Measurements from ENCODE around the gene MATCAP1.

Gene MATCAP1

GRCh38 chr16:67197704-67198103 lies 13.9 kb upstream of the MATCAP1 start:
- H3K36me3 ChIP-seq (ENCODE audit: control insufficient read depth in 2 of 2, insufficient read depth in 2 of 2, low read length in 2 of 2) = peaks cover 40 to 43% of the 10 kb centered on the region in 2 donors
- peaks cover 26% of the 10 kb centered on the region for H3K4me1 ChIP-seq (ENCODE audit: control insufficient read depth, insufficient read depth, low read length)
- H3K4me3 ChIP-seq (ENCODE audit: low read length in 2 of 2) = no peak overlapping the region
- no peaks in the 10 kb centered on the region for H3K9me3 ChIP-seq (ENCODE audit: control insufficient read depth in 2 of 2, low read length in 2 of 2)
- H3K27me3 ChIP-seq (ENCODE audit: control insufficient read depth in 1 of 2, insufficient read depth in 2 of 2, low read length in 2 of 2) = no peaks in the 10 kb centered on the region
- no peak overlapping the region for H3K9ac ChIP-seq (ENCODE audit: low read length in 2 of 2)
- H3K27ac ChIP-seq (ENCODE audit: low read length) = no peak overlapping the region

- no peaks in the 10 kb centered on the region for H3K9me3 ChIP-seq (ENCODE audit: control insufficient read depth in 2 of 2, low read length in 2 of 2)
- H3K27me3 ChIP-seq (ENCODE audit: control insufficient read depth in 1 of 2, insufficient read depth in 2 of 2, low read length in 2 of 2) = no peaks in the 10 kb centered on the region
- no peak overlapping the region for H3K9ac ChIP-seq (ENCODE audit: low read length in 2 of 2)
- no peak overlapping the region for H3K27ac ChIP-seq (ENCODE audit: low read length)
- peaks cover 40 to 41% of the 10 kb centered on the region in 2 donors for H3K36me3 ChIP-seq (ENCODE audit: control insufficient read depth in 2 of 2, insufficient read depth in 2 of 2, low read length in 2 of 2)
- H3K4me1 ChIP-seq (ENCODE audit: control insufficient read depth, insufficient read depth, low read length) = peaks cover 32% of the 10 kb centered on the region
- no peak overlapping the region for H3K4me3 ChIP-seq (ENCODE audit: low read length in 2 of 2)
These were observed 13.1 kb upstream of the MATCAP1 start for GRCh38 chr16:67196881-67197280.

- Histone ChIP-seq H3K36me3 (ENCODE audit: control insufficient read depth in 2 of 2, insufficient read depth in 2 of 2, low read length in 2 of 2) (peaks cover 40 to 41% of the 10 kb centered on the region in 2 donors), H3K9me3 (ENCODE audit: control insufficient read depth in 2 of 2, low read length in 2 of 2) (no peaks in the 10 kb centered on the region), H3K4me1 (ENCODE audit: control insufficient read depth, insufficient read depth, low read length) (peaks cover 36% of the 10 kb centered on the region), H3K9ac (ENCODE audit: low read length in 2 of 2) (no peak overlapping the region), H3K27me3 (ENCODE audit: control insufficient read depth in 1 of 2, insufficient read depth in 2 of 2, low read length in 2 of 2) (no peaks in the 10 kb centered on the region), H3K4me3 (ENCODE audit: low read length in 2 of 2) (no peak overlapping the region), H3K27ac (ENCODE audit: low read length) (no peak overlapping the region)
These were observed 11.9 kb upstream of the MATCAP1 start for GRCh38 chr16:67195676-67196075.

GRCh38 chr16:67194260-67194659 lies 10.5 kb upstream of the MATCAP1 start:
- Histone ChIP-seq H3K4me3 (ENCODE audit: low read length in 2 of 2) (no peak overlapping the region), H3K27ac (ENCODE audit: low read length) (no peak overlapping the region), H3K9me3 (ENCODE audit: control insufficient read depth in 2 of 2, low read length in 2 of 2) (no peaks in the 10 kb centered on the region), H3K4me1 (ENCODE audit: control insufficient read depth, insufficient read depth, low read length) (peaks cover 36% of the 10 kb centered on the region), H3K36me3 (ENCODE audit: control insufficient read depth in 2 of 2, insufficient read depth in 2 of 2, low read length in 2 of 2) (peaks cover 40 to 41% of the 10 kb centered on the region in 2 donors), H3K9ac (ENCODE audit: low read length in 2 of 2) (peak overlapping the region in 1 of 2 donors; percentile 47), H3K27me3 (ENCODE audit: control insufficient read depth in 1 of 2, insufficient read depth in 2 of 2, low read length in 2 of 2) (no peaks in the 10 kb centered on the region)

- peak overlapping the region; percentile 97 to 100 for H3K4me3 ChIP-seq (ENCODE audit: low read length in 2 of 2)
- H3K27me3 ChIP-seq (ENCODE audit: control insufficient read depth in 1 of 2, insufficient read depth in 2 of 2, low read length in 2 of 2) = no peaks in the 10 kb centered on the region
- peaks cover 33% of the 10 kb centered on the region for H3K4me1 ChIP-seq (ENCODE audit: control insufficient read depth, insufficient read depth, low read length)
- H3K27ac ChIP-seq (ENCODE audit: low read length) = no peak overlapping the region
- no peaks in the 10 kb centered on the region for H3K9me3 ChIP-seq (ENCODE audit: control insufficient read depth in 2 of 2, low read length in 2 of 2)
- H3K36me3 ChIP-seq (ENCODE audit: control insufficient read depth in 2 of 2, insufficient read depth in 2 of 2, low read length in 2 of 2) = peaks cover 40 to 41% of the 10 kb centered on the region in 2 donors
- H3K9ac ChIP-seq (ENCODE audit: low read length in 2 of 2) = peak overlapping the region; percentile 47 to 99
These were observed 9.8 kb upstream of the MATCAP1 start for GRCh38 chr16:67193536-67193935.

- peak overlapping the region; percentile 96 to 99 for H3K9ac ChIP-seq (ENCODE audit: low read length in 2 of 2)
- no peaks in the 10 kb centered on the region for H3K27me3 ChIP-seq (ENCODE audit: control insufficient read depth in 1 of 2, insufficient read depth in 2 of 2, low read length in 2 of 2)
- peak overlapping the region; percentile 55 for H3K27ac ChIP-seq (ENCODE audit: low read length)
- peak overlapping the region; percentile 97 to 100 for H3K4me3 ChIP-seq (ENCODE audit: low read length in 2 of 2)
- peaks cover 35 to 41% of the 10 kb centered on the region in 2 donors for H3K36me3 ChIP-seq (ENCODE audit: control insufficient read depth in 2 of 2, insufficient read depth in 2 of 2, low read length in 2 of 2)
- no peaks in the 10 kb centered on the region for H3K9me3 ChIP-seq (ENCODE audit: control insufficient read depth in 2 of 2, low read length in 2 of 2)
- H3K4me1 ChIP-seq (ENCODE audit: control insufficient read depth, insufficient read depth, low read length) = peaks cover 27% of the 10 kb centered on the region
These were observed 9.1 kb upstream of the MATCAP1 start for GRCh38 chr16:67192781-67193361.

- Histone ChIP-seq H3K9ac (ENCODE audit: low read length in 2 of 2) (peak within 1 kb of the TSS; percentile 96 to 99), H3K9me3 (ENCODE audit: control insufficient read depth in 2 of 2, low read length in 2 of 2) (no peaks in the 10 kb centered on the region), H3K36me3 (ENCODE audit: control insufficient read depth in 2 of 2, insufficient read depth in 2 of 2, low read length in 2 of 2) (peaks cover 28 to 35% of the 10 kb centered on the region in 2 donors), H3K4me1 (ENCODE audit: control insufficient read depth, insufficient read depth, low read length) (peaks cover 27% of the 10 kb centered on the region), H3K27me3 (ENCODE audit: control insufficient read depth in 1 of 2, insufficient read depth in 2 of 2, low read length in 2 of 2) (no peaks in the 10 kb centered on the region), H3K27ac (ENCODE audit: low read length) (peak within 1 kb of the TSS; percentile 55), H3K4me3 (ENCODE audit: low read length in 2 of 2) (peak within 1 kb of the TSS; percentile 97 to 100)
These were observed 8.4 kb upstream of the MATCAP1 start, which contains the start of gene E2F4 for GRCh38 chr16:67191995-67192681. TSS of gene E2F4 (plus strand) at chr16:67192155. CDS start at chr16:67192228, 73 bp downstream.

GRCh38 chr16:67191411-67191994 lies 7.7 kb upstream of the MATCAP1 start:
- H3K27me3 ChIP-seq (ENCODE audit: control insufficient read depth in 1 of 2, insufficient read depth in 2 of 2, low read length in 2 of 2) = no peaks in the 10 kb centered on the region
- no peak overlapping the region for H3K27ac ChIP-seq (ENCODE audit: low read length)
- no peaks in the 10 kb centered on the region for H3K9me3 ChIP-seq (ENCODE audit: control insufficient read depth in 2 of 2, low read length in 2 of 2)
- H3K4me3 ChIP-seq (ENCODE audit: low read length in 2 of 2) = peak overlapping the region; percentile 49 to 97
- H3K36me3 ChIP-seq (ENCODE audit: control insufficient read depth in 2 of 2, insufficient read depth in 2 of 2, low read length in 2 of 2) = peaks cover 21 to 29% of the 10 kb centered on the region in 2 donors
- peaks cover 27% of the 10 kb centered on the region for H3K4me1 ChIP-seq (ENCODE audit: control insufficient read depth, insufficient read depth, low read length)
- H3K9ac ChIP-seq (ENCODE audit: low read length in 2 of 2) = peak overlapping the region in 1 of 2 donors; percentile 99

- H3K27ac ChIP-seq (ENCODE audit: low read length) = no peak overlapping the region
- peaks cover 14 to 21% of the 10 kb centered on the region in 2 donors for H3K36me3 ChIP-seq (ENCODE audit: control insufficient read depth in 2 of 2, insufficient read depth in 2 of 2, low read length in 2 of 2)
- H3K4me1 ChIP-seq (ENCODE audit: control insufficient read depth, insufficient read depth, low read length) = peaks cover 30% of the 10 kb centered on the region
- no peaks in the 10 kb centered on the region for H3K9me3 ChIP-seq (ENCODE audit: control insufficient read depth in 2 of 2, low read length in 2 of 2)
- peak overlapping the region in 1 of 2 donors; percentile 21 for H3K9ac ChIP-seq (ENCODE audit: low read length in 2 of 2)
- H3K4me3 ChIP-seq (ENCODE audit: low read length in 2 of 2) = no peak overlapping the region
- H3K27me3 ChIP-seq (ENCODE audit: control insufficient read depth in 1 of 2, insufficient read depth in 2 of 2, low read length in 2 of 2) = no peaks in the 10 kb centered on the region
These were observed 7.0 kb upstream of the MATCAP1 start for GRCh38 chr16:67190448-67191399.

- Histone ChIP-seq H3K4me3 (ENCODE audit: low read length in 2 of 2) (no peak within 1 kb of the TSS), H3K36me3 (ENCODE audit: control insufficient read depth in 2 of 2, insufficient read depth in 2 of 2, low read length in 2 of 2) (peaks cover 7 to 15% of the 10 kb centered on the region in 2 donors), H3K4me1 (ENCODE audit: control insufficient read depth, insufficient read depth, low read length) (peaks cover 37% of the 10 kb centered on the region), H3K27ac (ENCODE audit: low read length) (no peak within 1 kb of the TSS), H3K27me3 (ENCODE audit: control insufficient read depth in 1 of 2, insufficient read depth in 2 of 2, low read length in 2 of 2) (no peaks in the 10 kb centered on the region), H3K9me3 (ENCODE audit: control insufficient read depth in 2 of 2, low read length in 2 of 2) (no peaks in the 10 kb centered on the region), H3K9ac (ENCODE audit: low read length in 2 of 2) (peak within 1 kb of the TSS in 1 of 2 donors; percentile 21)
These were observed 6.3 kb upstream of the MATCAP1 start, which contains the start of gene EXOC3L1 for GRCh38 chr16:67190041-67190440. TSS of gene EXOC3L1 (minus strand) at chr16:67190136. CDS start at chr16:67189676, 460 bp downstream.
